SK-N-SH (cell line): ENCODE data around the gene KLF16. TPM values are rescaled to one million over a fixed set of nuclear protein-coding genes. Genes with fewer than 3 reads are reported as not detected.

Experiments used
- CTCF ChIA-PET: fragments of 300-600, 350-600 bp; formaldehyde crosslinking; extraction: SDS; loops from one replicate; lab custom pipeline; 2021; lab: Yijun Ruan, JAX
- POLR2A ChIA-PET: fragments of 350-600 bp; sonication (Branson Sonifier 250); formaldehyde crosslinking; extraction: SDS; loops from one replicate; lab custom pipeline; 2020; ENCODE audit warnings: antibody characterized with exemption, inconsistent platforms; lab: Yijun Ruan, JAX
- DNase-seq: peaks from one replicate; pipeline ENCODE4 v3.0.0; 2012
- H2AFZ ChIP-seq: fragments of 200-600 bp; sonication (generic); 2 replicates; pipeline ENCODE4 v1.8.1; 2016; ENCODE audit warnings: antibody characterized with exemption, mild to moderate bottlenecking, low read depth
- H3F3A ChIP-seq: fragments of 200-600 bp; sonication (generic); replicated peaks from 2 replicates; pipeline ENCODE3; 2016; ENCODE audit warnings: antibody characterized with exemption, mild to moderate bottlenecking; ENCODE audit not compliant: insufficient read depth
- H3K27ac ChIP-seq, 2 experiments: fragments of 200-500 bp in 1 of 2; fragments of 200-600 bp in 1 of 2; sonication (Bioruptor generic) in 1 of 2; sonication (generic), shearing (Covaris generic) in 1 of 2; 2 replicates each; pipeline versions ENCODE4 v1.5.1 to v1.6.1; 2014 to 2016; ENCODE audit warnings: low read depth in 2 of 2, inconsistent platforms in 1 of 2, low read length in 1 of 2, mild to moderate bottlenecking in 1 of 2, mixed read lengths in 1 of 2
- H3K27me3 ChIP-seq: fragments of 200-600 bp; sonication (generic), shearing (Covaris generic); 2 replicates; pipeline ENCODE4 v1.6.1; 2016; ENCODE audit warnings: mixed run types; ENCODE audit not compliant: insufficient read depth
- H3K36me3 ChIP-seq, 2 experiments: fragments of 200-500 bp in 1 of 2; fragments of 200-600 bp in 1 of 2; sonication (Bioruptor generic) in 1 of 2; sonication (generic) in 1 of 2; replicated peaks in 1 of 2; 2 replicates each; pipeline versions ENCODE3 to v1.5.1; 2014 to 2016; ENCODE audit warnings: low read length in 1 of 2, mild to moderate bottlenecking in 1 of 2; ENCODE audit not compliant: insufficient read depth in 2 of 2, control insufficient read depth in 1 of 2
- H3K4me1 ChIP-seq, 2 experiments: fragments of 200-500 bp in 1 of 2; fragments of 200-600 bp in 1 of 2; sonication (Bioruptor generic) in 1 of 2; sonication (generic), shearing (Covaris generic) in 1 of 2; 2 replicates each; pipeline versions ENCODE4 v1.5.1 to v1.6.1; 2014 to 2016; ENCODE audit warnings: low read depth in 1 of 2, low read length in 1 of 2, mixed run types in 1 of 2; ENCODE audit not compliant: insufficient read depth in 2 of 2, control insufficient read depth in 1 of 2
- H3K4me2 ChIP-seq: fragments of 200-600 bp; sonication (generic), shearing (Covaris generic); 2 replicates; pipeline ENCODE4 v1.6.1; 2017; ENCODE audit warnings: mixed run types
- H3K4me3 ChIP-seq, 2 experiments: fragments of 200-500 bp in 1 of 2; fragments of 200-600 bp in 1 of 2; sonication (Bioruptor generic) in 1 of 2; sonication (generic), shearing (Covaris generic) in 1 of 2; 2 replicates each; pipeline versions ENCODE4 v1.5.1 to v1.8.1; 2014 to 2016; ENCODE audit warnings: low read depth in 2 of 2, inconsistent platforms in 1 of 2, low read length in 1 of 2, mild to moderate bottlenecking in 1 of 2, mixed read lengths in 1 of 2, moderate library complexity in 1 of 2
- H3K79me2 ChIP-seq: fragments of 200-600 bp; sonication (generic); 2 replicates; pipeline ENCODE4 v1.8.1; 2017; ENCODE audit warnings: mild to moderate bottlenecking; ENCODE audit not compliant: insufficient read depth
- H3K9ac ChIP-seq: fragments of 200-600 bp; sonication (generic); 2 replicates; pipeline ENCODE4 v1.6.1; 2017; ENCODE audit warnings: mixed run types
- H3K9me2 ChIP-seq: fragments of 200-600 bp; sonication (generic); 2 replicates; pipeline ENCODE4 v1.6.1; 2017; ENCODE audit warnings: mixed run types
- H3K9me3 ChIP-seq: fragments of 200-600 bp; sonication (generic); 2 replicates; pipeline ENCODE4 v1.6.1; 2017; ENCODE audit warnings: mixed run types, mild to moderate bottlenecking, moderate library complexity
- H4K20me1 ChIP-seq: fragments of 200-600 bp; sonication (generic); 2 replicates; pipeline ENCODE4 v1.6.1; 2017; ENCODE audit warnings: mild to moderate bottlenecking, mixed run types; ENCODE audit not compliant: insufficient read depth
- ELF1 ChIP-seq: IDR thresholded peaks from 2 replicates; pipeline ENCODE4 v1.4.0; 2012
- EP300 ChIP-seq, 2 experiments: IDR thresholded peaks; 2 replicates each; pipeline versions ENCODE4 v1.4.0 to v1.6.1; 2012; ENCODE audit warnings: borderline replicate concordance in 1 of 2, low read depth in 1 of 2, low read length in 1 of 2
- EZH2phosphoT487 ChIP-seq: fragments of 200-600 bp; sonication (generic); IDR thresholded peaks from 2 replicates; pipeline ENCODE4 v1.6.1; 2017; ENCODE audit warnings: low read depth, mixed run types, mild to moderate bottlenecking, antibody characterized with exemption, moderate library complexity, borderline replicate concordance
- FOXJ3 ChIP-seq: sonication (generic); formaldehyde crosslinking; IDR thresholded peaks from 2 replicates; pipeline ENCODE4 v1.5.1; 2020; ENCODE audit warnings: mild to moderate bottlenecking, missing genetic modification reagents
- GATA2 ChIP-seq: sonication (generic); formaldehyde crosslinking; IDR thresholded peaks from 2 replicates; pipeline ENCODE4 v1.5.0; 2020; ENCODE audit warnings: mild to moderate bottlenecking, missing genetic modification reagents
- MEF2A ChIP-seq: IDR thresholded peaks from 2 replicates; pipeline ENCODE4 v1.4.0; 2012; ENCODE audit warnings: low read depth, borderline replicate concordance
- MXI1 ChIP-seq: IDR thresholded peaks from 2 replicates; pipeline ENCODE4 v1.6.1; 2012; ENCODE audit warnings: mild to moderate bottlenecking, low read depth, low read length, improper control_type of control experiment
- POLR2AphosphoS5 ChIP-seq: IDR thresholded peaks from 2 replicates; pipeline ENCODE4 v1.6.1; 2012; ENCODE audit warnings: low read depth, low read length
- RAD21 ChIP-seq: IDR thresholded peaks from 2 replicates; pipeline ENCODE4 v1.6.1; 2012; ENCODE audit warnings: mild to moderate bottlenecking, low read length
- RFX5 ChIP-seq: IDR thresholded peaks from 2 replicates; pipeline ENCODE4 v1.6.1; 2012; ENCODE audit warnings: mild to moderate bottlenecking, improper control_type of control experiment, low read length
- RXRA ChIP-seq: IDR thresholded peaks from 2 replicates; pipeline ENCODE4 v1.4.0; 2012; ENCODE audit warnings: low read depth, mild to moderate bottlenecking, borderline replicate concordance
- SMC3 ChIP-seq: IDR thresholded peaks from 2 replicates; pipeline ENCODE4 v1.6.1; 2012; ENCODE audit warnings: low read depth, low read length, improper control_type of control experiment
- WGBS: methylation state at CpG from one replicate; pipeline ENCODE4 v1.1.6; 2017; ENCODE audit warnings: low lambda C conversion rate; 5-methylcytosine and 5-hydroxymethylcytosine counted together
- polyA plus RNA-seq, 3 experiments: library from polyadenylated mRNA; depleted of rRNA; stranded (reverse); fragments of >200 nt; gene quantifications; 2 replicates each; pipeline ENCODE4 v1.2.3, GENCODE V29; 2012
- TF ChIP-seq, protein P1 (sequence below): fragments of 150-350 bp; IDR thresholded peaks from 2 replicates; pipeline ENCODE4 v1.6.1; 2016; ENCODE audit warnings: mild to moderate bottlenecking, low read depth, low read length
- TF ChIP-seq, protein P2 (sequence below): IDR thresholded peaks from 2 replicates; pipeline ENCODE4 v1.4.0; 2012; ENCODE audit warnings: low read depth
- TF ChIP-seq, protein P3 (sequence below): IDR thresholded peaks from 2 replicates; pipeline ENCODE4 v1.6.1; 2012; ENCODE audit warnings: mild to moderate bottlenecking, low read depth, low read length, moderate library complexity
- TF ChIP-seq, protein P4 (sequence below): fragments of 150-350 bp; IDR thresholded peaks from 2 replicates; pipeline ENCODE4 v1.6.1; 2017; ENCODE audit warnings: antibody characterized with exemption, low read length, low read depth, borderline replicate concordance
- TF ChIP-seq, protein P5 (sequence below): IDR thresholded peaks from 2 replicates; pipeline ENCODE4 v1.4.0; 2012; ENCODE audit warnings: low read depth, borderline replicate concordance

Gene KLF16
- polyA plus RNA-seq, 1 of the 3 experiments (the other 2 are of a cell fraction): 16.1 TPM

DNA sequence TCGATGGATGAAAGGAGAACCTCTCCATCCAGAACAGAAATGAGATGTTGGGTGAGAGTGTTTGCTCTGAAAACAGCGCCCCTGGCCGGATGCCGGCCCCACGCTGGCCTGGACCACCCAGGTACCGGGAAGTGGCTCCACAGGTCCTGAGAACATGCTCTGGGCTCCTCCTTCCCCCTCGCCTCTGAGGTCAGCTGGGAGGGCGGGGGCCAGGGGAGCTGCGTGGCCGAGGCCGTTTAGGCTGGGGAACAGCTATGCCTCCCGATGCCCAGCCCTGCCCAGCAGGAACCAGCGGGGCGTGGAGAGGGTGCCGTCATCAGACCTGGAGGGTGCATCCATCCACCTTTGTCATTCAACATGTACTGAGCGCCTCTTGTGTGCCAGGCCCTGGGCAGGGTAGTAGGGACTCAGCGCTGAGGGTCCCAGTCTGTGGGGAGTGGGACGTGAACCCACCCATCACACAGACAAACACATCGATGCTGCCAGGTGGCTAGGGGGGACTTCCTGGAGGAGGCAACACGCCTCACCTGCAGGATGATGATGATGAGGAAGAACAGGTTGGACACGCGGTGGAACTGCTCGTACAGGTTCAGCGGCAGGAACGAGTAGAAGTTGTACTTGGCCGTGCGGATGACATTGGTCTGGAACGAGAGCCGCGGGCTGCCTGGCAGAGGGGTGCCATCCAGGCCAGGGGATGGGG, 55.5 kb downstream of the KLF16 start:
- 87% methylated on average over 24 of the region's 30 CpGs for WGBS
- H2AFZ ChIP-seq: no peak overlapping the region
- ChIA-PET POLR2A (no interaction called here), CTCF (interaction anchor here (0.9 to 3.4 kb wide), 4 partner anchors 11 to 61 kb away, joined by 3 to 14 read pairs (median 6); no protein-coding TSS in a partner anchor)
- H3K27ac ChIP-seq: no peak overlapping the region
- no peak overlapping the region for H3K9ac ChIP-seq
- no peak for DNase-seq
- TF ChIP-seq POLR2AphosphoS5: no peak
- TF ChIP-seq, protein P1, sequence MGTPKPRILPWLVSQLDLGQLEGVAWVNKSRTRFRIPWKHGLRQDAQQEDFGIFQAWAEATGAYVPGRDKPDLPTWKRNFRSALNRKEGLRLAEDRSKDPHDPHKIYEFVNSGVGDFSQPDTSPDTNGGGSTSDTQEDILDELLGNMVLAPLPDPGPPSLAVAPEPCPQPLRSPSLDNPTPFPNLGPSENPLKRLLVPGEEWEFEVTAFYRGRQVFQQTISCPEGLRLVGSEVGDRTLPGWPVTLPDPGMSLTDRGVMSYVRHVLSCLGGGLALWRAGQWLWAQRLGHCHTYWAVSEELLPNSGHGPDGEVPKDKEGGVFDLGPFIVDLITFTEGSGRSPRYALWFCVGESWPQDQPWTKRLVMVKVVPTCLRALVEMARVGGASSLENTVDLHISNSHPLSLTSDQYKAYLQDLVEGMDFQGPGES: no peak
- TF ChIP-seq RFX5: no peak
- TF ChIP-seq RXRA: no peak
- no peak for TF ChIP-seq ELF1
- H3K9me2 ChIP-seq: no peaks in the 10 kb centered on the region
- peaks cover 0 to 7% of the 10 kb centered on the region in 2 experiments; a peak in 1 of 4 replicates for H3K4me1 ChIP-seq
- H3K4me2 ChIP-seq: no peak overlapping the region
- H3K79me2 ChIP-seq: no peaks in the 10 kb centered on the region
- H3F3A ChIP-seq: no peaks in the 10 kb centered on the region
- H4K20me1 ChIP-seq: no peaks in the 10 kb centered on the region
- no peaks in the 10 kb centered on the region for H3K9me3 ChIP-seq
- H3K36me3 ChIP-seq: no peaks in the 10 kb centered on the region
- no peak overlapping the region for H3K4me3 ChIP-seq
- H3K27me3 ChIP-seq: no peaks in the 10 kb centered on the region

DNA sequence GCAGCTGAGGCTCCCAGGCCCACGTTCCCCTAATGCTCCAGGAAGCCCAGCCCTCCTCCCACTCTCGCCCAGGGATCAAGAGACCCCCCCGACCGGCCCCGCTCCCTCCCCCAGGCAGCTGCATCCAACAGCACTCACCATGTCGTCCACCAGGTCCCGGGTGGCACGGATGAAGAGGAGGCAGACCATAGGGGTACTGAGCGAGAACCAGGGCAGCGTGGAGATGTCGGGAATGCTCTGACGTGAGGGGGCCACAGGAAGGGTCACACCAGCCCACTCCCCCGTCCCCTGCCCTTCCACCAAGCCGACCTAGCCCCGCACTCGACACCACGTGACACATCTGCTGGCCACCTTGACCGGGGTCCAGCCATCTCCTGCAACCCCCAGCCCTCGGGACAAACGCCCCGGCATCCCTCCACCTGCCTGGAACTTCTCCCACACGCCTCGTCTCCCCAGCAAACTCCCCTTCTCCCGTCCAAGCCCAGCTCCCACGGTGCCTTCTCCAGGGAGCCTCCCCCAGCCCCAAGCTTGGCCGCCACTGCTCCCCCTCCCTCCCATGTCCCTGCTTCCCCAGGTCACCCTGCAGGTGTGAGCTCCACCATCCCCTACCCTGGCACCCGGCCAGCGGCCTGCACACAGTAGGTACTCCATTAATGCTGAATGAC, 56.2 kb downstream of the KLF16 start:
- ChIA-PET CTCF (interaction anchor here (0.9 to 3.4 kb wide), 5 partner anchors 11 to 61 kb away, joined by 3 to 14 read pairs (median 6); no protein-coding TSS in a partner anchor), POLR2A (no interaction called here)
- Histone ChIP-seq H3K36me3 (no peaks in the 10 kb centered on the region), H3K79me2 (no peaks in the 10 kb centered on the region), H3K27ac (no peak overlapping the region), H3K4me3 (no peak overlapping the region), H3K4me2 (no peak overlapping the region), H3K4me1 (peaks cover 0 to 6% of the 10 kb centered on the region in 2 experiments; a peak in 1 of 4 replicates), H2AFZ (no peak overlapping the region), H3F3A (no peaks in the 10 kb centered on the region), H4K20me1 (no peaks in the 10 kb centered on the region), H3K9me3 (no peaks in the 10 kb centered on the region), H3K9ac (no peak overlapping the region), H3K9me2 (no peaks in the 10 kb centered on the region), H3K27me3 (no peaks in the 10 kb centered on the region)
- WGBS: 66% methylated on average over 16 of the region's 28 CpGs
- DNase-seq: no peak
- TF ChIP-seq, protein P2, sequence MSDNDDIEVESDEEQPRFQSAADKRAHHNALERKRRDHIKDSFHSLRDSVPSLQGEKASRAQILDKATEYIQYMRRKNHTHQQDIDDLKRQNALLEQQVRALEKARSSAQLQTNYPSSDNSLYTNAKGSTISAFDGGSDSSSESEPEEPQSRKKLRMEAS: no peak
- TF ChIP-seq, protein P3, sequence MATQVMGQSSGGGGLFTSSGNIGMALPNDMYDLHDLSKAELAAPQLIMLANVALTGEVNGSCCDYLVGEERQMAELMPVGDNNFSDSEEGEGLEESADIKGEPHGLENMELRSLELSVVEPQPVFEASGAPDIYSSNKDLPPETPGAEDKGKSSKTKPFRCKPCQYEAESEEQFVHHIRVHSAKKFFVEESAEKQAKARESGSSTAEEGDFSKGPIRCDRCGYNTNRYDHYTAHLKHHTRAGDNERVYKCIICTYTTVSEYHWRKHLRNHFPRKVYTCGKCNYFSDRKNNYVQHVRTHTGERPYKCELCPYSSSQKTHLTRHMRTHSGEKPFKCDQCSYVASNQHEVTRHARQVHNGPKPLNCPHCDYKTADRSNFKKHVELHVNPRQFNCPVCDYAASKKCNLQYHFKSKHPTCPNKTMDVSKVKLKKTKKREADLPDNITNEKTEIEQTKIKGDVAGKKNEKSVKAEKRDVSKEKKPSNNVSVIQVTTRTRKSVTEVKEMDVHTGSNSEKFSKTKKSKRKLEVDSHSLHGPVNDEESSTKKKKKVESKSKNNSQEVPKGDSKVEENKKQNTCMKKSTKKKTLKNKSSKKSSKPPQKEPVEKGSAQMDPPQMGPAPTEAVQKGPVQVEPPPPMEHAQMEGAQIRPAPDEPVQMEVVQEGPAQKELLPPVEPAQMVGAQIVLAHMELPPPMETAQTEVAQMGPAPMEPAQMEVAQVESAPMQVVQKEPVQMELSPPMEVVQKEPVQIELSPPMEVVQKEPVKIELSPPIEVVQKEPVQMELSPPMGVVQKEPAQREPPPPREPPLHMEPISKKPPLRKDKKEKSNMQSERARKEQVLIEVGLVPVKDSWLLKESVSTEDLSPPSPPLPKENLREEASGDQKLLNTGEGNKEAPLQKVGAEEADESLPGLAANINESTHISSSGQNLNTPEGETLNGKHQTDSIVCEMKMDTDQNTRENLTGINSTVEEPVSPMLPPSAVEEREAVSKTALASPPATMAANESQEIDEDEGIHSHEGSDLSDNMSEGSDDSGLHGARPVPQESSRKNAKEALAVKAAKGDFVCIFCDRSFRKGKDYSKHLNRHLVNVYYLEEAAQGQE: no peak
- TF ChIP-seq MEF2A (no peak), ELF1 (no peak), EP300 (IDR thresholded peaks at IDR 0.05; ENCODE audit: borderline replicate concordance in 1 of 2, low read depth in 1 of 2, low read length in 1 of 2) (no peak), RAD21 (no peak), SMC3 (no peak), RXRA (no peak), EZH2phosphoT487 (no peak), MXI1 (no peak), GATA2 (no peak), FOXJ3 (CRISPR knock-in tag) (no peak)
- TF ChIP-seq, protein P4, sequence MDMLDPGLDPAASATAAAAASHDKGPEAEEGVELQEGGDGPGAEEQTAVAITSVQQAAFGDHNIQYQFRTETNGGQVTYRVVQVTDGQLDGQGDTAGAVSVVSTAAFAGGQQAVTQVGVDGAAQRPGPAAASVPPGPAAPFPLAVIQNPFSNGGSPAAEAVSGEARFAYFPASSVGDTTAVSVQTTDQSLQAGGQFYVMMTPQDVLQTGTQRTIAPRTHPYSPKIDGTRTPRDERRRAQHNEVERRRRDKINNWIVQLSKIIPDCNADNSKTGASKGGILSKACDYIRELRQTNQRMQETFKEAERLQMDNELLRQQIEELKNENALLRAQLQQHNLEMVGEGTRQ: no peak
- TF ChIP-seq, protein P5, sequence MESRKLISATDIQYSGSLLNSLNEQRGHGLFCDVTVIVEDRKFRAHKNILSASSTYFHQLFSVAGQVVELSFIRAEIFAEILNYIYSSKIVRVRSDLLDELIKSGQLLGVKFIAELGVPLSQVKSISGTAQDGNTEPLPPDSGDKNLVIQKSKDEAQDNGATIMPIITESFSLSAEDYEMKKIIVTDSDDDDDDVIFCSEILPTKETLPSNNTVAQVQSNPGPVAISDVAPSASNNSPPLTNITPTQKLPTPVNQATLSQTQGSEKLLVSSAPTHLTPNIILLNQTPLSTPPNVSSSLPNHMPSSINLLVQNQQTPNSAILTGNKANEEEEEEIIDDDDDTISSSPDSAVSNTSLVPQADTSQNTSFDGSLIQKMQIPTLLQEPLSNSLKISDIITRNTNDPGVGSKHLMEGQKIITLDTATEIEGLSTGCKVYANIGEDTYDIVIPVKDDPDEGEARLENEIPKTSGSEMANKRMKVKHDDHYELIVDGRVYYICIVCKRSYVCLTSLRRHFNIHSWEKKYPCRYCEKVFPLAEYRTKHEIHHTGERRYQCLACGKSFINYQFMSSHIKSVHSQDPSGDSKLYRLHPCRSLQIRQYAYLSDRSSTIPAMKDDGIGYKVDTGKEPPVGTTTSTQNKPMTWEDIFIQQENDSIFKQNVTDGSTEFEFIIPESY: no peak
